OCI-LY3 (cell line): ENCODE data around the gene TTC7B.

Source experiments
- CTCF ChIP-seq: fragments of 200-600, 300-600 bp; sonication (generic); IDR thresholded peaks from 2 replicates; pipeline ENCODE4 v1.5.1; 2014; ENCODE audit warnings: antibody characterized with exemption, low read length, low read depth
- EZH2phosphoT487 ChIP-seq: fragments of 200-600 bp; shearing (Covaris generic); IDR thresholded peaks from 2 replicates; pipeline ENCODE4 v1.6.1; 2018; ENCODE audit warnings: antibody characterized with exemption, mixed run types, low read depth

- TF ChIP-seq EZH2phosphoT487 (no peak), CTCF (no peak)
Measured at GRCh38 chr14:90849787-90850444, 33.7 kb upstream of the TTC7B start.
